IMR-90 (cell line): ENCODE measurements around the gene DNAJC30. TPM values are rescaled to one million over a fixed set of nuclear protein-coding genes. Genes with fewer than 3 reads are reported as not detected.

ENCODE experiments used
- ATAC-seq: fragments of 200-7000 bp; cut with Tn5 transposase; 2 replicates; pipeline ENCODE4 v1.9.1; 2020; ENCODE audit warnings: low read depth, mild to moderate bottlenecking, moderate library complexity
- BruUV-seq: library from RNA; stranded (reverse); fragments of 400-500 nt; replicated peaks from 2 replicates; lab custom pipeline; 2021; lab: Mats Ljungman, UMichigan
- CTCF ChIA-PET: fragments of 300-600 bp; formaldehyde crosslinking; extraction: SDS; loops from one replicate; lab custom pipeline; 2021; ENCODE audit warnings: antibody characterized with exemption; lab: Yijun Ruan, JAX
- POLR2A ChIA-PET: fragments of 300-600 bp; sonication (Branson Sonifier 250); formaldehyde crosslinking; loops from one replicate; lab custom pipeline; 2022; ENCODE audit warnings: antibody characterized with exemption; ENCODE audit not compliant: unreplicated experiment; lab: Charles Lee
- DNase-seq: peaks from one replicate; pipeline ENCODE4 v3.0.0; 2013
- H2AFZ ChIP-seq: replicated peaks from 2 replicates; pipeline ENCODE3; 2013; ENCODE audit warnings: low read length, mild to moderate bottlenecking; ENCODE audit not compliant: poor library complexity
- H2AK5ac ChIP-seq: 2 replicates; pipeline ENCODE4 v1.6.1; 2013; ENCODE audit warnings: low read depth, low read length, inconsistent platforms
- H2AK9ac ChIP-seq: replicated peaks from 2 replicates; pipeline ENCODE3; 2013; ENCODE audit warnings: mild to moderate bottlenecking, low read depth, low read length, moderate library complexity; ENCODE audit not compliant: poor library complexity
- H2BK120ac ChIP-seq: 2 replicates; pipeline ENCODE4 v1.6.1; 2013; ENCODE audit warnings: low read depth, low read length, inconsistent platforms
- H2BK15ac ChIP-seq: 3 replicates; pipeline ENCODE4 v1.6.1; 2013; ENCODE audit warnings: low read depth, low read length, inconsistent platforms
- H2BK20ac ChIP-seq: 2 replicates; pipeline ENCODE4 v1.6.1; 2013; ENCODE audit warnings: low read depth, mild to moderate bottlenecking, inconsistent platforms, low read length, moderate library complexity
- H2BK5ac ChIP-seq: 2 replicates; pipeline ENCODE4 v1.6.1; 2013; ENCODE audit warnings: mild to moderate bottlenecking, low read depth, low read length, inconsistent platforms; ENCODE audit not compliant: poor library complexity, severe bottlenecking
- H3K14ac ChIP-seq: replicated peaks from 2 replicates; pipeline ENCODE4 v1.6.1; 2013; ENCODE audit warnings: low read depth, low read length, inconsistent platforms
- H3K18ac ChIP-seq: 2 replicates; pipeline ENCODE4 v1.6.1; 2013; ENCODE audit warnings: low read depth, low read length, control low read depth
- H3K23ac ChIP-seq: 2 replicates; pipeline ENCODE4 v1.6.1; 2013; ENCODE audit warnings: low read depth, low read length, inconsistent platforms
- H3K27ac ChIP-seq: 2 replicates; pipeline ENCODE4 v1.5.1; 2013; ENCODE audit warnings: mild to moderate bottlenecking, control low read depth, low read length; ENCODE audit not compliant: insufficient read depth
- H3K27me3 ChIP-seq: 2 replicates; pipeline ENCODE4 v1.6.1; 2013; ENCODE audit warnings: low read length; ENCODE audit not compliant: control insufficient read depth, insufficient read depth
- H3K36me3 ChIP-seq: 2 replicates; pipeline ENCODE4 v1.6.1; 2013; ENCODE audit warnings: low read length, mixed read lengths; ENCODE audit not compliant: control insufficient read depth, insufficient read depth
- H3K4ac ChIP-seq: 2 replicates; pipeline ENCODE4 v1.6.1; 2013; ENCODE audit warnings: low read depth, low read length, inconsistent platforms
- H3K4me1 ChIP-seq: 2 replicates; pipeline ENCODE4 v1.6.1; 2013; ENCODE audit warnings: low read length, mixed read lengths; ENCODE audit not compliant: control insufficient read depth, insufficient read depth
- H3K4me2 ChIP-seq: 2 replicates; pipeline ENCODE4 v1.6.1; 2013; ENCODE audit warnings: low read depth, mild to moderate bottlenecking, control low read depth, low read length, moderate library complexity
- H3K4me3 ChIP-seq: 2 replicates; pipeline ENCODE4 v1.5.1; 2013; ENCODE audit warnings: low read depth, mild to moderate bottlenecking, control low read depth, low read length, moderate library complexity; ENCODE audit not compliant: insufficient read depth
- H3K56ac ChIP-seq: 2 replicates; pipeline ENCODE4 v1.6.1; 2013; ENCODE audit warnings: low read length, inconsistent platforms; ENCODE audit not compliant: insufficient read depth; ENCODE audit errors: extremely low read depth
- H3K79me1 ChIP-seq, 2 experiments: 2 replicates each; pipeline ENCODE4 v1.6.1; 2013; ENCODE audit warnings: low read length in 2 of 2, inconsistent platforms in 1 of 2, low read depth in 1 of 2
- H3K9ac ChIP-seq: 2 replicates; pipeline ENCODE4 v1.6.1; 2013; ENCODE audit warnings: low read depth, low read length, control low read depth
- H3K9me1 ChIP-seq: 2 replicates; pipeline ENCODE4 v1.6.1; 2013; ENCODE audit warnings: low read length, inconsistent platforms; ENCODE audit not compliant: insufficient read depth
- H3K9me3 ChIP-seq: 2 replicates; pipeline ENCODE4 v1.6.1; 2013; ENCODE audit warnings: low read length; ENCODE audit not compliant: control insufficient read depth, insufficient read depth
- H4K20me1 ChIP-seq: 2 replicates; pipeline ENCODE4 v1.6.1; 2013; ENCODE audit warnings: low read length, inconsistent platforms; ENCODE audit not compliant: insufficient read depth
- H4K5ac ChIP-seq: 2 replicates; pipeline ENCODE4 v1.6.1; 2013; ENCODE audit warnings: mild to moderate bottlenecking, low read depth, low read length, control low read depth
- H4K8ac ChIP-seq, 2 experiments: 2 replicates each; pipeline ENCODE4 v1.6.1; 2013; ENCODE audit warnings: low read depth in 2 of 2, low read length in 2 of 2, control low read depth in 1 of 2, inconsistent platforms in 1 of 2
- H4K91ac ChIP-seq: 2 replicates; pipeline ENCODE4 v1.6.1; 2013; ENCODE audit warnings: low read depth, low read length, inconsistent platforms; ENCODE audit not compliant: insufficient read depth
- FOS ChIP-seq: fragments of 150-350 bp; IDR thresholded peaks from 2 replicates; pipeline ENCODE4 v1.6.1; 2016; ENCODE audit warnings: low read depth, low read length
- MAZ ChIP-seq: IDR thresholded peaks from 2 replicates; pipeline ENCODE4 v1.6.1; 2012; ENCODE audit warnings: low read depth, mild to moderate bottlenecking, low read length, improper control_type of control experiment, moderate library complexity, borderline replicate concordance
- WGBS, 2 experiments: methylation state at CpG; one replicate each; pipeline versions ENCODE4 v1.1.5 to v1.1.7; 2013; ENCODE audit warnings: missing lambda C conversion rate in 2 of 2; ENCODE audit not compliant: insufficient read length in 1 of 2; ENCODE audit errors: extremely low coverage in 2 of 2; 5-methylcytosine and 5-hydroxymethylcytosine counted together
- dilution Hi-C: fragments of 300-500 bp; cut with HindIII; formaldehyde crosslinking; loops from one replicate; pipeline ENCODE4 v1.14.3; 2018; ENCODE audit warnings: low sequenced_read_pairs; ENCODE audit not compliant: unreplicated experiment
- in situ Hi-C: fragments of 300-500 bp; cut with MboI; formaldehyde crosslinking; loops from 3 replicates; pipeline ENCODE4 v1.14.3; 2019; ENCODE audit warnings: low sequenced_read_pairs, inconsistent platforms, mixed read lengths
- intact Hi-C: fragments of 100-400 bp; cut with micrococcal nuclease; formaldehyde crosslinking; loops from 2 replicates; pipeline ENCODE4 v1.10.0; 2022
- polyA plus RNA-seq, 3 experiments: library from polyadenylated mRNA; depleted of rRNA; stranded (reverse); fragments of >200 nt; gene quantifications; 2 replicates each; pipeline ENCODE4 v1.2.3, GENCODE V29; 2012; ENCODE audit warnings: low replicate concordance in 1 of 3
- total RNA-seq: library from RNA; depleted of rRNA; stranded (reverse); fragments of >200 nt; gene quantifications from 2 replicates; pipeline ENCODE4 v1.2.3, GENCODE V29; 2012

Gene DNAJC30
- total and polyA plus RNA-seq, 2 of the 4 experiments (the other 2 are of a cell fraction), result 1.6 to 9.0 TPM

- WGBS, 2 experiments, result no CpG with 5 or more reads among the region's 1 CpG
- Histone ChIP-seq H4K91ac (no peak overlapping the region), H2BK20ac (no peak overlapping the region), H3K9ac (no peak overlapping the region), H3K36me3 (peaks cover 17% of the 10 kb centered on the region), H3K4me3 (no peak overlapping the region), H2AK5ac (no peak overlapping the region), H3K9me3 (no peaks in the 10 kb centered on the region), H3K4ac (no peak overlapping the region), H2AFZ (no peak overlapping the region), H3K4me2 (no peak overlapping the region), H3K79me1 (peaks cover 14 to 17% of the 10 kb centered on the region in 2 experiments), H3K18ac (no peak overlapping the region), H2BK120ac (no peak overlapping the region), H4K8ac (no peak overlapping the region), H3K27ac (no peak overlapping the region), H4K20me1 (peaks cover 13% of the 10 kb centered on the region; the same call in 1 of the 2 replicates), H3K4me1 (no peaks in the 10 kb centered on the region), H3K56ac (no peak overlapping the region), H3K23ac (no peak overlapping the region), H2AK9ac (no peak overlapping the region), H4K5ac (no peak overlapping the region), H2BK15ac (no peak overlapping the region), H3K27me3 (no peaks in the 10 kb centered on the region), H3K9me1 (0 out of 2 replicates have a peak, but pooled peaks cover 2% of the 10 kb centered on the region), H2BK5ac (no peak overlapping the region), H3K14ac (no peak overlapping the region)
- intact Hi-C loops (no loop called here), in situ Hi-C loops (loop anchor here (5.0 kb wide), 1 partner anchor 67 kb away; no protein-coding TSS in a partner anchor), dilution Hi-C loops (no loop called here)
- no peak for TF ChIP-seq FOS
- TF ChIP-seq MAZ, result no peak
- ChIA-PET CTCF (no interaction called here), POLR2A (interaction anchor here (0.5 kb wide), 1 partner anchor 96 kb away, joined by 4 read pairs; the partner anchor contains the start of gene TBL2)
- no TSS peak for BruUV-seq
- DNase-seq (no peak), ATAC-seq (no peak)
These were observed 8.7 kb downstream of the DNAJC30 start for GRCh38 chr7:73674468-73675124.
